Measurements from ENCODE around the gene KCNJ13. TPM values are rescaled to one million over a fixed set of nuclear protein-coding genes. Genes with fewer than 3 reads are reported as not detected.

KCNJ13 gene
- polyA plus RNA-seq, 1 donor from 2014 or later: not detected

DNA sequence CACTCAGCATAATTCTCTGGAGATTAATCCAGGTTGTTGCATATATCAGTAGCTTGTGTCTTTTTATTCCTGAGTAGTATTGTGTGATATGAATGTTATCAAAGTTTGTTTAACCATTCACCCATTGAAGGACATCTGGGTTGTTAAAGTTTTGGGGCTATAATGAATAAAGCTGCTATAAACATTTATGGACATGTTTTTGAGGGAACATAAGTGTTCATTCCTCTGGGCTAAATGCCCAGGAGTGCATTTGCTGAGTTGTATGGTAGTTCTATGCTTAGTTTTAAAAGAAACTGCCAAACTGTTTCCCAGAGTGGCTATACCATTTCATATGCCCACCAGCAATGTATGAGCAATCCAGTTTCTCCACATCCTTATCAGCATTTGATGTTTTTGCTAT, 21.8 kb upstream of the KCNJ13 start:
- no peaks in the 10 kb centered on the region for H3F3A ChIP-seq (ENCODE audit: insufficient read depth, low read length, poor library complexity, severe bottlenecking)
- H4K20me1 ChIP-seq (ENCODE audit: insufficient read depth): no peaks in the 10 kb centered on the region
- no peak overlapping the region for H3K4me2 ChIP-seq (ENCODE audit: low read length)
- no peak overlapping the region for H3K4me3 ChIP-seq (ENCODE audit: low read length)
- H3K9me2 ChIP-seq (ENCODE audit: insufficient read depth, low read length): no peaks in the 10 kb centered on the region
- H2AFZ ChIP-seq (ENCODE audit: low read depth, low read length): no peak overlapping the region
- no peaks in the 10 kb centered on the region for H3K9me3 ChIP-seq (ENCODE audit: low read length)
- no peak for TF ChIP-seq SMC3 (conservative IDR thresholded peaks at IDR 0.05; ENCODE audit: poor library complexity)
- TF ChIP-seq EP300 (conservative IDR thresholded peaks at IDR 0.05; ENCODE audit: poor library complexity, severe bottlenecking): no peak
- TF ChIP-seq TAF1 (IDR thresholded peaks at IDR 0.05; ENCODE audit: low read depth): no peak
- TF ChIP-seq, protein P1, sequence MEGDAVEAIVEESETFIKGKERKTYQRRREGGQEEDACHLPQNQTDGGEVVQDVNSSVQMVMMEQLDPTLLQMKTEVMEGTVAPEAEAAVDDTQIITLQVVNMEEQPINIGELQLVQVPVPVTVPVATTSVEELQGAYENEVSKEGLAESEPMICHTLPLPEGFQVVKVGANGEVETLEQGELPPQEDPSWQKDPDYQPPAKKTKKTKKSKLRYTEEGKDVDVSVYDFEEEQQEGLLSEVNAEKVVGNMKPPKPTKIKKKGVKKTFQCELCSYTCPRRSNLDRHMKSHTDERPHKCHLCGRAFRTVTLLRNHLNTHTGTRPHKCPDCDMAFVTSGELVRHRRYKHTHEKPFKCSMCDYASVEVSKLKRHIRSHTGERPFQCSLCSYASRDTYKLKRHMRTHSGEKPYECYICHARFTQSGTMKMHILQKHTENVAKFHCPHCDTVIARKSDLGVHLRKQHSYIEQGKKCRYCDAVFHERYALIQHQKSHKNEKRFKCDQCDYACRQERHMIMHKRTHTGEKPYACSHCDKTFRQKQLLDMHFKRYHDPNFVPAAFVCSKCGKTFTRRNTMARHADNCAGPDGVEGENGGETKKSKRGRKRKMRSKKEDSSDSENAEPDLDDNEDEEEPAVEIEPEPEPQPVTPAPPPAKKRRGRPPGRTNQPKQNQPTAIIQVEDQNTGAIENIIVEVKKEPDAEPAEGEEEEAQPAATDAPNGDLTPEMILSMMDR (IDR thresholded peaks at IDR 0.05; ENCODE audit: poor library complexity, severe bottlenecking): no peak
- TF ChIP-seq RAD21 (conservative IDR thresholded peaks at IDR 0.05): no peak
- TF ChIP-seq EZH2 (IDR thresholded peaks at IDR 0.05; ENCODE audit: borderline replicate concordance, insufficient read depth, low read length, poor library complexity, severe bottlenecking): no peak
- TF ChIP-seq POLR2AphosphoS5 (IDR thresholded peaks at IDR 0.05): no peak
- TF ChIP-seq MXI1 (conservative IDR thresholded peaks at IDR 0.05; ENCODE audit: poor library complexity, severe bottlenecking): no peak
- H3K9ac ChIP-seq (ENCODE audit: low read length): no peak overlapping the region
- peaks cover 13% of the 10 kb centered on the region for H3K36me3 ChIP-seq (ENCODE audit: insufficient read depth, low read length)
- H3K27ac ChIP-seq (ENCODE audit: low read length): no peak overlapping the region
- no peaks in the 10 kb centered on the region for H3K27me3 ChIP-seq (ENCODE audit: insufficient read depth, low read depth, low read length)
- H3K79me2 ChIP-seq (replicated peaks; ENCODE audit: insufficient read depth, low read length): no peaks in the 10 kb centered on the region

- Histone ChIP-seq H4K20me1 (ENCODE audit: insufficient read depth) (no peaks in the 10 kb centered on the region), H3K9me2 (ENCODE audit: insufficient read depth, low read length) (no peaks in the 10 kb centered on the region), H3K27ac (ENCODE audit: low read length) (no peak overlapping the region), H3F3A (ENCODE audit: insufficient read depth, low read length, poor library complexity, severe bottlenecking) (no peaks in the 10 kb centered on the region), H3K9me3 (ENCODE audit: low read length) (no peaks in the 10 kb centered on the region), H3K9ac (ENCODE audit: low read length) (no peak overlapping the region), H3K27me3 (ENCODE audit: insufficient read depth, low read depth, low read length) (no peaks in the 10 kb centered on the region), H3K36me3 (ENCODE audit: insufficient read depth, low read length) (peaks cover 26% of the 10 kb centered on the region), H3K4me3 (ENCODE audit: low read length) (no peak overlapping the region), H3K4me2 (ENCODE audit: low read length) (no peak overlapping the region), H2AFZ (ENCODE audit: low read depth, low read length) (no peak overlapping the region), H3K79me2 (replicated peaks; ENCODE audit: insufficient read depth, low read length) (no peaks in the 10 kb centered on the region)
- TF ChIP-seq TAF1 (IDR thresholded peaks at IDR 0.05; ENCODE audit: low read depth) (no peak), REST (IDR thresholded peaks at IDR 0.05; ENCODE audit: borderline replicate concordance) (no peak), MXI1 (conservative IDR thresholded peaks at IDR 0.05; ENCODE audit: poor library complexity, severe bottlenecking) (no peak), EP300 (conservative IDR thresholded peaks at IDR 0.05; ENCODE audit: poor library complexity, severe bottlenecking) (no peak), POLR2AphosphoS5 (IDR thresholded peaks at IDR 0.05) (no peak), SMC3 (conservative IDR thresholded peaks at IDR 0.05; ENCODE audit: poor library complexity) (no peak), EZH2 (IDR thresholded peaks at IDR 0.05; ENCODE audit: borderline replicate concordance, insufficient read depth, low read length, poor library complexity, severe bottlenecking) (no peak), RAD21 (conservative IDR thresholded peaks at IDR 0.05) (no peak)
- TF ChIP-seq, protein P1 (IDR thresholded peaks at IDR 0.05; ENCODE audit: poor library complexity, severe bottlenecking): no peak
These were observed 19.6 kb upstream of the KCNJ13 start for GRCh38 chr2:232795920-232796319.

Measured in neural cell (in vitro differentiated cells).